Tibial nerve (tissue), 3 donors: Measurements from ENCODE around the gene RARB.

Experiments used
- POLR2A ChIP-seq, 2 donors: fragments of 450-650 bp; IDR thresholded peaks; one replicate each; pipeline ENCODE4 v1.6.1; 2017; ENCODE audit warnings: antibody characterized with exemption in 2 of 2, mild to moderate bottlenecking in 2 of 2, moderate library complexity in 2 of 2
- TF ChIP-seq, protein P1 (sequence below), 5 experiments: fragments of 200-600 bp in 3 of 5; fragments of 450-650 bp in 2 of 5; sonication (generic) in 3 of 5; IDR thresholded peaks; one replicate each; pipeline ENCODE4 v1.5.1; 2016 to 2019; ENCODE audit warnings: antibody characterized with exemption in 5 of 5, mild to moderate bottlenecking in 3 of 5, moderate library complexity in 2 of 5

DNA sequence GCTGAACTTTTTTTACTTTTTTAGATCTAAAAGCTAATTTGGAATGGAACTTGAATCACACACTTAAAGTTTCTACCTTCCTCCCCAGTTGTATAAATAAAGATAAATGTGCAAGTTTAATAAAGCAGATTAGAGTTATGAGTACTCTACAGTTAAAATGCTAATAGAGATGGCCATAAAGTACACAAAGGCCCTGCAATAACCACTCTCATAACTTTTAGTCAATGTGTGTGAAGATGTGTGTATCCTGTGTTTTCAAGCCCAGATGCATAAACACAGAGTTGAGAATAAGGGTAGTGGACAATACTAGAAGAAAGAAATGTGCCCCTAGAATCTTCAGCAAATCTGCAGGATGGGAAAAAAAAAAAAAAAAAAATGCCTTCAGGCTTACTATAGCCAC lies 191.3 kb downstream of the RARB start:
- TF ChIP-seq, protein P1, sequence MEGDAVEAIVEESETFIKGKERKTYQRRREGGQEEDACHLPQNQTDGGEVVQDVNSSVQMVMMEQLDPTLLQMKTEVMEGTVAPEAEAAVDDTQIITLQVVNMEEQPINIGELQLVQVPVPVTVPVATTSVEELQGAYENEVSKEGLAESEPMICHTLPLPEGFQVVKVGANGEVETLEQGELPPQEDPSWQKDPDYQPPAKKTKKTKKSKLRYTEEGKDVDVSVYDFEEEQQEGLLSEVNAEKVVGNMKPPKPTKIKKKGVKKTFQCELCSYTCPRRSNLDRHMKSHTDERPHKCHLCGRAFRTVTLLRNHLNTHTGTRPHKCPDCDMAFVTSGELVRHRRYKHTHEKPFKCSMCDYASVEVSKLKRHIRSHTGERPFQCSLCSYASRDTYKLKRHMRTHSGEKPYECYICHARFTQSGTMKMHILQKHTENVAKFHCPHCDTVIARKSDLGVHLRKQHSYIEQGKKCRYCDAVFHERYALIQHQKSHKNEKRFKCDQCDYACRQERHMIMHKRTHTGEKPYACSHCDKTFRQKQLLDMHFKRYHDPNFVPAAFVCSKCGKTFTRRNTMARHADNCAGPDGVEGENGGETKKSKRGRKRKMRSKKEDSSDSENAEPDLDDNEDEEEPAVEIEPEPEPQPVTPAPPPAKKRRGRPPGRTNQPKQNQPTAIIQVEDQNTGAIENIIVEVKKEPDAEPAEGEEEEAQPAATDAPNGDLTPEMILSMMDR (IDR thresholded peaks at IDR 0.05) = no peak
- no peak for TF ChIP-seq POLR2A (IDR thresholded peaks at IDR 0.05)
